GM10266 (cell line): ENCODE results near the gene CXCL10.

Source experiments
- DNase-seq: peaks from one replicate; pipeline ENCODE4 v3.0.0; 2012; ENCODE audit errors: extremely low spot score
- CTCF ChIP-seq: IDR thresholded peaks from 2 replicates; pipeline ENCODE4 v1.5.1; 2012; ENCODE audit warnings: mild to moderate bottlenecking, low read depth; ENCODE audit not compliant: control insufficient read depth, insufficient read depth; ENCODE audit errors: missing control alignments

The CXCL10 gene

GRCh38 chr4:76010576-76010975, 12.7 kb downstream of the CXCL10 start:
- no peak for TF ChIP-seq CTCF
- DNase-seq, result no peak

- TF ChIP-seq CTCF, result no peak
- DNase-seq, result no peak
These were observed 14.0 kb downstream of the CXCL10 start for GRCh38 chr4:76009311-76009710.

GRCh38 chr4:76007089-76007862, 16.0 kb downstream of the CXCL10 start, which contains the start of gene CXCL9:
Gene CXCL9 (minus strand): TSS chr4:76007509. CDS start chr4:76007449, 60 bp downstream.
- TF ChIP-seq CTCF, result no peak
- no peak for DNase-seq

GRCh38 chr4:76003620-76004019, 19.7 kb downstream of the CXCL10 start:
- TF ChIP-seq CTCF, result no peak
- no peak for DNase-seq

GRCh38 chr4:76003035-76003434, 20.3 kb downstream of the CXCL10 start:
- TF ChIP-seq CTCF, result no peak
- no peak for DNase-seq

- TF ChIP-seq CTCF, result no peak
- no peak for DNase-seq
These were observed 21.1 kb downstream of the CXCL10 start for GRCh38 chr4:76002176-76002575.

- TF ChIP-seq CTCF, result no peak
- no peak for DNase-seq
These were observed 21.6 kb downstream of the CXCL10 start for GRCh38 chr4:76001700-76002099.
